ENCODE data around the gene THBD.

DNA sequence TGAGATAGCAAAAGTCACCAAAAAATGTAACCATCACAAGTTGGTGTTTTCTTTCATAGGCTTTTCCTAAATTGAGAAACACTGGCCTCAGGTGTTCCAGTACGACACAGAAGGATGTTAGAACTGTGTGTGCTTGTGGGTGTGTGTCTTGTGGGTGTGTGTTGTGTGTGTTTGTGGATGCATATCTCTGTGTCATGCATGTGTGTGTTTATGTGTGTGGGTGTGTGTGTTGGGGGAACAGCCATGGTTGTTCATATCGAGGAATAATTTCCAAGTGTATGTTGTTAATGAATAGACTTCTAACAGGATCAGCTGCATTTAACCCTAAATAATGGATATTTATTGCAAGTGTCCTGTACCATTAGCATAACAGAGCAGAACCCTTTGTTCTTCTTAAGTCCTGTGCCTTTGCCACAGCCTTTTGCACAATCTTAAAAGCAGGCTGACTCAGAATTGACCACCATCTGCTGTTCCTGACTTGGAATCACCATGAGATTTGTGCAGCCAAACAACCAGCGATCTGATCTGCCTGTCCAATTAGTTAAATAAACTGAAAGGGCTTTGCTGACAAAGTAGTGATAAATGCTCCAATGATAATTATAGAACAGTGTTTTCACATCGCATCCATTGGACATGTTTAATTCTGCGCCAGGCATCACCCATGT is 29.0 kb upstream of the THBD start:
- TF ChIP-seq, protein P1, sequence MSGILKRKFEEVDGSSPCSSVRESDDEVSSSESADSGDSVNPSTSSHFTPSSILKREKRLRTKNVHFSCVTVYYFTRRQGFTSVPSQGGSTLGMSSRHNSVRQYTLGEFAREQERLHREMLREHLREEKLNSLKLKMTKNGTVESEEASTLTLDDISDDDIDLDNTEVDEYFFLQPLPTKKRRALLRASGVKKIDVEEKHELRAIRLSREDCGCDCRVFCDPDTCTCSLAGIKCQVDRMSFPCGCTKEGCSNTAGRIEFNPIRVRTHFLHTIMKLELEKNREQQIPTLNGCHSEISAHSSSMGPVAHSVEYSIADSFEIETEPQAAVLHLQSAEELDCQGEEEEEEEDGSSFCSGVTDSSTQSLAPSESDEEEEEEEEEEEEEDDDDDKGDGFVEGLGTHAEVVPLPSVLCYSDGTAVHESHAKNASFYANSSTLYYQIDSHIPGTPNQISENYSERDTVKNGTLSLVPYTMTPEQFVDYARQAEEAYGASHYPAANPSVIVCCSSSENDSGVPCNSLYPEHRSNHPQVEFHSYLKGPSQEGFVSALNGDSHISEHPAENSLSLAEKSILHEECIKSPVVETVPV (CRISPR knock-in tag; IDR thresholded peaks at IDR 0.05): no peak
- TF ChIP-seq, protein P2, sequence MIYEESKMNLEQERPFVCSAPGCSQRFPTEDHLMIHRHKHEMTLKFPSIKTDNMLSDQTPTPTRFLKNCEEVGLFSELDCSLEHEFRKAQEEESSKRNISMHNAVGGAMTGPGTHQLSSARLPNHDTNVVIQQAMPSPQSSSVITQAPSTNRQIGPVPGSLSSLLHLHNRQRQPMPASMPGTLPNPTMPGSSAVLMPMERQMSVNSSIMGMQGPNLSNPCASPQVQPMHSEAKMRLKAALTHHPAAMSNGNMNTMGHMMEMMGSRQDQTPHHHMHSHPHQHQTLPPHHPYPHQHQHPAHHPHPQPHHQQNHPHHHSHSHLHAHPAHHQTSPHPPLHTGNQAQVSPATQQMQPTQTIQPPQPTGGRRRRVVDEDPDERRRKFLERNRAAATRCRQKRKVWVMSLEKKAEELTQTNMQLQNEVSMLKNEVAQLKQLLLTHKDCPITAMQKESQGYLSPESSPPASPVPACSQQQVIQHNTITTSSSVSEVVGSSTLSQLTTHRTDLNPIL (CRISPR knock-in tag; IDR thresholded peaks at IDR 0.05; ENCODE audit: low read depth): no peak

All from SK-N-SH treated with all-trans-retinoic acid at 6 μM for 48 hours (cell line).